HG03558 (cell line): ENCODE results near the gene PAX8.
"Not testable (repeated sequence)": the region's sequence is repeated elsewhere in the genome, so short reads cannot be mapped to it uniquely, and the experiment has no call there.

Experiments
- ATAC-seq: cut with Tn5 transposase; IDR thresholded peaks from one replicate; pipeline ENCODE4 v1.9.1; 2021; ENCODE audit warnings: moderate number of reproducible peaks; ENCODE audit not compliant: unreplicated experiment; ENCODE audit errors: extremely low read depth

The PAX8 gene

DNA sequence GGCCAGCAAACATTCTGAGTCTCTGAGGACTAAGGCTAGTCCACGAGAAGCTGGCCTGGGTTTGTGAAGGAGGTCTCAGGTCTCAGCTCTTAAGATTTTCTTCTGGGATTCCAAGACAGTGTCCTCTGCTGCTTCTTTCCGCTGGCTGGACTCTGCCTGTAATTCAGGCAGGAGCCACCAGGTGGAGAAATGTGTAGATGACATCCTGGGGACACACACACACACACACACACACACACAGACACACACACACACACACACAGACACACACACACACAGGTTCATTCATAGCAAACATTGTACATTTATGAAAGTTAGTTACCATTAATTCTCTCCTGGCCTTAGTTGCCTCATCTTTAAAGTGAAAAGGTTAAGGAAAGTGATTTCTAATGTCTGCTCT lies 18.9 kb upstream of the PAX8 start:
- ATAC-seq = not testable (repeated sequence)

DNA sequence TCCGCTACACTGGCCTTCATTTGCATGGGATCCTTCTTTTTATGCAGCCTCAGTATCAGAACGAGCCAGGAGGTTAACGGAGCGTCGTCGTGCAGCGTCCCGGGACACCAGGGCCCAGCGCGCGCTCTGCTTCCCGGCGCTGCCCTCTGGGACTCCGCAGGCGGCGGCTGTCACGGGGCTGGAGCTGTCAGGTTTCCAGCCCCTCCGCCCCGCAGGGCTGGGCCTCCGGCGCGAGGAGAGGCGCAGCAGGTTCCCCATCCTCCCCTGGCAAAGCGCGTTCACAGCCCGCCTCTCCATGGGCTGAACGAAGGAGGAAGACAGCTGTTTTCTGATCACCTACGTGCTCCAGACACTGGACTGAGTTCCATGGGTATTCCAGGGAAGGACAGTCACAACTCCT lies 12.5 kb upstream of the PAX8 start:
- ATAC-seq = no peak

DNA sequence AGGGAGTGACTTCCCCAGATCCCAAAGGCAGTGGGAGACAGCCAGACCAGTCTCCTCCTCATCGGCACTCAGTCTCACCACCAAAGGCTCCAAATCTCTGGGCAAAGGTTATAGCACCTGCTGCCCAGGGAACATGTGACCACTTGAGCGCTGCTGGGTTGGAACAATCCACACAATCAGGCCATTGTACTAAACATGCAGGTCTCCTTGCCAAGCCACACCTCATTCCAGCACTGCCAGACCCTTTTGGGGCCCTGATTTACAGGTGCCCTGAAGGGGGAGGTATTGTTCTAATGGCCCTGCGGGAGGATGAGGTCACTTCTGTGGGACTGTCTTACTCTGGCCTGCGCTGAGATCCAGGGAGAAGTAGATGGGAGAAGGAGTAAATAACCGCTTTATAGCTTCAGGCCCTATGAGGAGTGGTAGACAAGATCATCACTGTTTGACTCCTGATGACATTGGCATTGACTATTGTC lies 10.0 kb upstream of the PAX8 start:
- ATAC-seq = not testable (repeated sequence)

DNA sequence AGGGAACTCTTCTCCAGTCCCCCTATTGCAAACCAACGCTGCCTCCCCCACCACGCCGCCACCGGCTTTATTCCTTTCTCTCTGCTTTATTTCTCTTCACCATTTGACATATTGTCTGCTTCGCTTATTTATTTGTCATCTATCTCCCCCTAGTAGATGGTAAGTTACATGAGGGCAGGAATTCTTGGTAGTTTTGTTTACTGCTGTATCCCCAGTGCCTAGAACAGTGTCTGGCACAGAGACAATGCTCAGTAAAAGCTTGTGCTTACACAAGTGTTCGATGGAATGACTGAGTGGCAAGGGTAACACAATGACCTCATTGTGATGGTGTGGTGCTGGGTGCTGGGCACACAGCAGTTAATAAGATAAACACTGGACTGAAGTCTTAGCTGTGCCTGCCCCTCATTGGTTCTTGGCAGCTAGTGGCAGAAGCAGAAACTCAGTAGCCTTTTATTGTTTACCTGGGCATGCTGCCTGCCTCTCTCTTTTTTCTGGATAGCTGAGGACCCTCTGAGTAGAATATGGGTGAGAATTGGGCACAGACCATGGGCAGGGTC lies 9.5 kb upstream of the PAX8 start:
- ATAC-seq = not testable (repeated sequence)

DNA sequence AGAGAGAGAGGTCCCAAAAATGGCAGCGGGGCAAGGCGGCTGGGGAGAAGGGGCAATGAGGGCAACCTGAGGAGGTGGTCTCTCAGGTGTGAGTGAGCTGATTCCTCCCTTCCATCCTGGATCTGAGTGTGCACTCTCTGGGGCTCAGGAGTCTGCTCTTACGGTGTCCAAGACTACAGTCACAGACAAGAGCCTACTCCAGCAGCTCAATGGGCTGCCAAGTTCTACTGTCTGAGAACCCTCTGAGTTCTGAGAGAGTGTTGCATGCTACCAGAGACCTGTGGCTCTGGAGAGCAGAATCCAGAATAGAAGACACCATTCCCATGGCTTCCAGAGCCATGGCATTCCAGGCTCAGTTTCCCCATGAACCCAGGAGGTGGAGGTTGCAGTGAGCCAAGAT lies 7.1 kb upstream of the PAX8 start:
- ATAC-seq = no peak

DNA sequence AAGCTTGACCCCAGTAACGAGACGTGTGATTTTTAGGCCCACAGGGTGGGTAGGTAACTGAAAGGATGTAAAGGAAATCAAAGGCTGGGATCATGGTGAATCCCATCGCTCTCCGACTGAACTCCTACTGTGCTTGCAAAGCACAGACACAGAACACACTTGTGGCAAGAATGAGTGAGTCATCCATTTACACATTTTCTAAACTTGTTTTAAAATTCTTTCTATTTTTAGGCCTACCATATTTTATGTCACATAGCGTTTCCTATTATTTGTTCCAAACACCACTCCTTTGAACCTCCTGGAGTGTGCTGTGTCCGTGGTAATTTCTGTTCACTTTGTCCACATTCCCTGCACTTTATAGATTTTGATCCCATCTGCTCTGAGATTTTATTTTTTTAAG lies 6.3 kb upstream of the PAX8 start:
- ATAC-seq = not testable (repeated sequence)

DNA sequence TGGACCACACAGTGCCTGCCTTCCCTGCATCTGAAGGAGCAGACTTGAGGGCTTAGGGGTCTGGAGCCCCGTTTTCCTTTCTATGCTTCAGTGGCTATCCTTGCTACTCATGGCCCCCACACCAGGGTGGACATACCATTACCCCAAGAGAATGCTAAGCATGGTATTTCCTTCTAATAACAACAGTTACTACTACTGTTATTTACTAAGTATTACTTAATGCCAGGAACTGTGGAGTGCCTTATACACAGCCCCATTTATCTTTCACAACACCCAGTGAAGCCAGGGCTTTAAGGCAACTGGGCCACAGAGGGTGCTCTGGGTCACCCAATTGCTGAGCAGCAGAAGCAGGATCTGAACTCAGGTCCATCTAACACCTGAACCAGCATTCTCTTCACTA lies 5.8 kb upstream of the PAX8 start:
- ATAC-seq = no peak

DNA sequence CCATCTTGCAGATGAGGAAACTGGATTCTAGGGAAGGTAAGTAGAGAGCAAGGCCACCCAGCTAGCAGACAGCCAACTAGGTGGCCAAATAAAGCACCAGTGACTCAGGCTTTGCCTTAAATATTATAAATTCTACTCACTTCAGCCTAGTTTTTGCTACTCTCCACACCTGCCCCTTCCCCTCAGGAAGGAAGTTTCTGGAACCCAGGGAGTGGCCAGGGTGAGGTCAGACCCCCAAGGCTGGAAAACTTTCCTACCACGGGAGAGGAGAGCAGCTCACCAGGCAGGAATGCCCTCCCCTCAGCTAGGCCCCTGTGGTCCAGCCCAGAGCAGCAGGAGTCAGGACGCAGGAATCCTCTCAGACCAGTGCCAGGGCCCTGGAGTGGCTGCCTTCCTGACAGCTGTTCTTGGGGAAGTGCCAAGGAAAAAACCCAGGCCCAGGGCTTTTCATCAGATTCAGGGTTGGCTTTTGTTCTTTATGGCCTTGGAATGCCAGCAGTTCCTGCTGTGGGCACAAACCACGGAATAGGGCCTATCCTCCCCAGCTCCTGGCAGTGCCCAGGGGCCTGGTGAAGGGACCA lies 5.1 kb upstream of the PAX8 start:
- no peak for ATAC-seq

DNA sequence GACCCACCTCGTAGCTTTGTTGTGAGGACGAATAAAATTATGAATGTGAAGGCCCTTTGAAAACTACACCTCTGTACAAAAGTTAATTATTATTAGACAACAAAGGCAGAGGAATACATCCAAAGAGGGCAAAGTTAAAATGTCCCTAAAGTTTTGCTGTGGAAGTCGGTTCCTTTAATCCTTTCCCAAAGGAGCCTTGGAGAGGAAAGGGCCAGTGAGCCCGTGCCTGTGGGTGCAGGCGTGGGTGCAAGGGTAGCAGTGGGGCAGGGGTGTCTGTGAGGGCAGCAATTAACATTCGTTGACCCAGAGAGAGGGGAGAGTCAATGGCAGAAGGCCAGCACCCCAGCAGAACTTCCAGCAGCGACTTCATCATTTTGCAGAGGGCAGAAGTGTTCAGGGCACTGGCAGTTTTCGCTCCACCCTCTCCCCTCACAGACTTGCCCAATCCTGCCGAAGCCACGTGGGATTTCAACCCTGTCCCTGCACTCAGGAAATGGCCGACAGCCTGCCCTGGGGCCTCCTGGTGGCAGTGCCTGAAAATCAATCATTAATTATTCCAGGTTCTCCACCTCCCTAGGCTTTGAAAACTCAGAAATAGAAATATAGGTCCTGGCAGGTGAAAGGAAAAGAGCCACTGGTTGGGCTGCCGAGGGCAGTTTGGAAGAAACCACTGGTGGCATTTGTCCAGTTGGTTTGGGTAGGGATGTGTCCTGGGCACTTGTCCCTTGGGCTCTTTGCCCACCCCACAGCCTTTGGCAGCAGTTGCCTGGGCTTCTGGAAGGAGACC lies 4.2 kb upstream of the PAX8 start:
- no peak for ATAC-seq

DNA sequence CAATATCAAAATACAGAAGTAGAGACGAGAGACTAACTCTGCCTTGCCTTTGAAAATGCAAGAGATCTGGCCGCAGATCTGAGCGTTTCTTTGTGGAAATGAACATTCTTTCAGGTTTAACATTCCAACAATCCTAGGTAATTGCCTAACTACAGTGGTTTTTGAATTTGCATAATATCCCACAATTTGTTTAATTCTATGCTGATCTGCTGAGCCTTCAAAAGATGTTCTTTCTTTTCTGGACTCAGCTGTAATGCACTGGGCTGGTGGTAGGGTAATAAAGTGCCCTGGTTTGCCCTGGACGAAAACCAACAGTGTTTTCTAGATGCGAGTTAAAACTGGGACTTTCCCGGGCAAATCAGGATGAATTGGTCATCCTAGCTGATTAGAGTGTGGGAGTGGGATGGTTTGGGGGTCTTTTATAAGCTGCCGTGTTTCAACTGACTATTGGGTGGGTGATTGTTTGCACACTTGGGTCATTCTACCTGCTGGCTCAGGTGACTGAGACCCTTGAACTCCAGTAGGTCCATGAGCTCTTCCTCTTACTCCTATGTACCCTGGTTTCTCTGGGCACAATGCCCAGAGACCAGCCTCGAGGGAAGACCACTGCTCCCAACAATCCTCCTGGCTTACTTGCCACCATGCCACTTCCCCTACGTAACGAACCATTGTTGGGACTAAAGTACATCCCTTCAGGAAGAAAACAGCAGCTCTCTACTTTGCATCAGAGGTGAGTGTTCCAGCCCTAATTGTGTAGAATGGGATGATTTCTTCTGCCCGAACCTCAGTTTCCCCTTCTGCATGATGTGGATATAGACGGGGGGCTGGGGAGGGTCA lies 3.4 kb upstream of the PAX8 start:
- ATAC-seq = no peak

DNA sequence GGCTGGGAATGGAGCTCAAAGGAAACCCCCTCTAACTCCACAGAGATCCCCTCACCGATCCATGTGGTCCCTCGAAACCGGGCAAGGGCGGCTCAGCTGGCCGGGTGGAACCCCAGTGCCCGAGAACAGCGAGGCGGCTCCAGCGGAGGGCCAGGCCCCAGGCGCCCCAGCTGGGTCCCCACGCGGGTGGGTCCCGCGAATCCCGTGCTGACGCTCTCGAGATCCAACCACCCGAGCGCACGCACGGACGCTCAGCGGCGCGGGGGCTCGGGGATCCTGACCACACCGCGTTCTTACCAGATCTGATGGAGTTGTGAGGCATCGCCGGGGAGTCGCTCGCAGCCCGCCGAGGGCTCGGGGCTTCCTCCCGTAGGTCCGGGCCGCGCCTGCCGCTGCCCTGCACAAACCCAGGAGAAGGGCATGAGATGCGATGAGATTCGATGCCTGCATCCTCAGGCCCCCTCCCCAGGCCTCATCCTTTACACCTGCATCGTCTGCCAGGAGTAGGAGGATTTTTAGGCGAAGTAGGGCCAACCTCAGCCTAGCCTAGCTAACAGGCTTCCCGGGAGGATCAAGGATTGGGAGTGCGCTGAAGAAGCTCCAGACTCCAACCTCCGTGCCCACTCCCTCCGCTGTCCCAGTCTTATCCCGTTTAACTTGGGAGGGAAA lies 514 bp downstream of the PAX8 start:
- no peak for ATAC-seq

DNA sequence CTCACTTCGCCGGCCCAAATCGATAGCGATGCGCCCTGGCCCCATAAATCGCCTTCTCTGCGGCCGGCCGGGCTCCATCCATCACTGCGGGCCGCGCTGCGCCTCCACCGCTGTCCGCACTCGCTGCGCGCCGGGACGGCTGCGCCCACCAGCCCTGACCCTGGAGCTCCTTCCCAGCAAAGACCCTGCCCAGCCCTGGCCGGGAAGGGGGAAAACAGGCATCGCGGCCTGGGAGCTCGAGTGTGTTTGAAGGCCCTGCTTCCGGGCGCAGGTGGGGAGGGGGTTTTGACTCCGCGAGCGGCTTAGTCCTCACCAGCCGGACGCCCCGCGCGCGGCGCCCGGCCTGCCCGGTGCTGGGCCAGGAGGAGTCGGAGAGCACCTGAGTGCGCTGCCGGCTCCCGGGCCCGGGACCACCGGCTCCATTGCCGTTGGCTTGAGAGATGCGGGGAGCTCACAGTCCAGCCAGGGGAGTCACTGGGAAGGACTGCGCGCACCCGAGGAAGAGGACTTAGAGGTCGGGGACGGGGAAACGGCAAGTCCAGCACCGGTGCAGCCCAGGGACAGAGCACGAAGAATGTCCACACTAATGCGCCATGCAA lies 1.1 kb downstream of the PAX8 start:
- ATAC-seq = no peak

DNA sequence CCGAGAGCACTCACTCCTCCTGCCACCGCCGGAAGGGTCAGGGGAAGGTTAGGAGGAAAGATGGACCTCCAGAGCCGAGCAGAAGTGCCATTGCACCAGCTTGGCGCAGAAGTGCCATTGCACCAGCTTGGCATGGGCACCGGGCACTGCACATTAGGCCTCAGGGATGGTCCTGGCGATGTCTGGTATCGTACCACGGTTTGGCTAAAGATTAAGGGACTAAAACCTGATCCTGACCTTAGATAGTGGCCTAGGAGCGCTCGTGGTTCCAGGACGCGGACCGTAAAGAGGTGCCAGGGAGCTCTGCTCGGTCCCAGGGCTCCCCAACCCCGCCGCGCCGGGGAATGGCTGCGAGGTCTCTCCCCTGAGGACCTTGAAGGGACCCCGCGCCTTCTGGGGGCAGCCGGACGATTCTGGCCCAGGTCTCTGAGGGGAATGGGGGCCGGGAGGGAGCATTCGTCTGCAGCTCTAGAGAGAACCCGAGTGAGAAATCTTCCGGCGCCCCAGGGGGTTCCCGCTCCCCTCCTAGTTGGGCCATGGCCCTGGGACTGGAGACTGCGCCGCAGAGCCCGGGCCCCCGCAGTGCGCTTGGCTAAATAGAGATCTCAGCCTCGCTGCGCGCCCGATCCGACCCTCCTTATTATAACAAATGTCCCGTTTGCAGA lies 1.8 kb downstream of the PAX8 start:
- ATAC-seq = no peak

DNA sequence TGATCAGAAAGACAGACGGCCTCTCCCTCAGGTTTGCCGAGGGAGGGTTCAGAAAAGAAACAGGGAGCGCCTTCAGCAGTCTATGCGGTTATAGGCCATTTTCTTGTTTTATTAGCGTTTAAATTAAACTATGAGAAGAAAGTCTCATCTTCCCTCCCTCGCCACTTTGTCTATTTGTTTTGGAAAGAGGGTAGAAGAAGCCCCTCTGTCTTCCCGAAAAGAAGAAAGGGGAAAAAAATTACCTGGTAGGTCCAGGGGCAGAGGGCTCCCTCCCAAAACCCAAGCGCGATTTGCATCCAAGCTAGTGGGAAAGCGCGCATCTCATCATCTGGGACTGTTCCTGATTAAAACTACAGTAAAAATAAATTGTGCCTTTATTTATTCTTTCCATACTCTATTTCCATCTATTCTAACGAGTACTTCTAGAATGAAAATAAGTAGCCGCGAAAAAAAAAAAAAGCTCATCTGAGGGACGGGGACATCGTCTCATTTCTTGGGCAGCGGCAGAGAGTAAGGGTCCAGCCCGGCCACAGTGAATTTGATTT lies 2.4 kb downstream of the PAX8 start:
- ATAC-seq = no peak

DNA sequence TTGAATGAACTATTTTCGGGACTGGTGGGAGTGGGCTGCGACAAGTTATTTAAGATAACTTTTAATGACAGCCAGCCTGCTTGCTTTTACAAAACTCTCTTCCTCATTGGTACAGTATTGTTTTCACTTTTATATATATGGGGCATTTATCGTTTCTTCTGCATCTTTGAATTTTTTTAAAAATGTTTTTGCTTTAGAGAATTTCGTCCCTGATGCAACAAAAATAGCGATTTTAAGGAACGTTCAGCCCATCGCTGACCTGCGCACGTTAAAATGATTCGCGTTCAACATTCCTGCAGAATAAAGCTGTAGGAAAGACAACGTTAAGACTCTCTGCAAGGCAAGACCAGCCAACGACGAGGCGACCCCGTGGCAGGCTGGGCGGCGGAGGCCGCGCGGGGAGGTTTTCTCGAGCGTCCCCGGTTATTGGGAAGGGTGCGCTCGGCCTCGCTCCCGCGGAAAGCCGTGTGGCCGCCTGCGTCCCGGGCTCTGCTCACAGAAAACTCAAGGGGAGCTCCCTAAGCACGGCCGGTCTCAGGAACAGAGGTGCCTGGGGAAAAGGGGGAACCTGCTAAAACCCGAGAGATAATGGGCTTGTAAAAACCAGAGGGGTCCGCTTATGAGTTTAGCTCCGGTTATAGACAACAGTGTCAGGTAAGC lies 3.0 kb downstream of the PAX8 start:
- no peak for ATAC-seq

DNA sequence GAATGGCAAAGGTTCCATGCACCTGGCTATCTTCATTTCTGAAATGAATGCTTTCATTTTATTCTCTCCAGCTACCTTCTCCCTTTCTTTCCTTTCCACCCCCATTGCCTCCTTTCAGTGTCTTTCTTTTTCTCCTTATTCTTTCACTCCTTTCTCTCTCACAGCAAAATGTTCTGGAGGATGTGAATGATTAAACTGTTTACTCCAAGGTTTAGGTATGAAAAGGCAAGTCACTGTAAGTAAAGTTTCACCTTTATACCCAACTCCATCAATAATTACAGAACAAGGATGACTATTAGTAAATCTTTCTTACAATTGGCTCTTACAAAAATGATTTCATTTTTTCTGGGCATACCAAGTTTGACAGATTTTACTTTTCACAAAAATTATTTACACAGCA lies 4.3 kb downstream of the PAX8 start:
- ATAC-seq = no peak

DNA sequence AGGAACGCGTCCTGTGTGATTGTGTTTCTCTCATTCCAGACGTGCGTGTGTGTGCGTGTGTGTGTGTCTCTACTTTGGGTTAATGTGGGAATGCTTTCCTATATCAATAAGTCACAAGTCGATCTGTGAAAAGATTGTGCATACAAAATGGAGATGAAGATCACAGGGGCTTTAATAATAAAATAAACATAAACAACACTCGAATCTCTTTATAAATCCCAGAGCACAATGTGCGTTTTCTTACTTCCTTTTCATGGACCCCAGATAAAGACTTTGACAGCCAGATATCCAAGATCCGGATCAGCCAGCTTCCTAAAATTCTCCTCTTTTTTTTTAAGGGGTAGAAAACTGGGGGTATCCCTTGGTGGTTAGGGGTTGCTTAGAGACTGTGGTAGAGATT lies 4.7 kb downstream of the PAX8 start:
- no peak for ATAC-seq

DNA sequence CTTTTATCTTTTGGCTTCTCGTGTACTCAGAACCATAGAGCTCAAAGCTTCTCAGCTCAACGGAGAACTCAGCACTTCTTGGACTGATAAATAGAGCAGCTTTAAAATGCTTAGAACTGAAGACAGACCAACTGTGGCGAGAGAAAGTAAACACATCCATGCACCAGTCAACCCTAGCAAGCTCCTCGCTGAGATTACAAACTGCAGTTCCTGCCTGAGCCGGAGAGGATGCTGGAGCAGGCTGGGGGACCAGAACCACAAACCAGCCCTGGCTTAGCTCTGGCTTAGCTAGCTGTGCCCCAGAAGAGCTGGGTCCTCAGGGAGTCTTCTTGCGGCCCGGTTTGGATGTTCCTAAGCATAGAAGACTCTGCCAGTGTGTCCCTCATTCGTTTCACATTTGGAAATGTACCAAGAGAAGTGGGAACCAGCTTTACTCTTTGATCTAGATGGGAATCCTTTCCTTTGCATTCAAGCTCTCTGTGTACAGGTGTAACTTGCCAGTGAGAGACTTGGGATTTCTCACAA lies 5.6 kb downstream of the PAX8 start:
- ATAC-seq = no peak
